ENCODE data around the gene RASGEF1B. TPM values are rescaled to one million over a fixed set of nuclear protein-coding genes. Genes with fewer than 3 reads are reported as not detected.

RASGEF1B gene
- total RNA-seq, 1 donor from 2014 or later: 7.2 TPM

- TF ChIP-seq CTCF (IDR thresholded peaks at IDR 0.05; ENCODE audit: unreplicated experiment): no peak
- Mint-ChIP-seq H3K4me1 (peaks cover 31% of the 10 kb centered on the region), H3K4me3 (no peak overlapping the region), H3K9me3 (no peaks in the 10 kb centered on the region), H3K27me3 (ENCODE audit: low read depth) (no peaks in the 10 kb centered on the region), H3K27ac (no peak overlapping the region), H3K36me3 (no peaks in the 10 kb centered on the region)
- DNase-seq (ENCODE audit: low spot score in 2 of 2, unreplicated experiment in 2 of 2): no peak
Observed at GRCh38 chr4:81512757-81513501, 41.2 kb upstream of the RASGEF1B start.

- H3K9me3 Mint-ChIP-seq: no peaks in the 10 kb centered on the region
- H3K27ac Mint-ChIP-seq: no peak overlapping the region
- no peaks in the 10 kb centered on the region for H3K27me3 Mint-ChIP-seq (ENCODE audit: low read depth)
- peaks cover 32% of the 10 kb centered on the region for H3K4me1 Mint-ChIP-seq
- H3K4me3 Mint-ChIP-seq: no peak overlapping the region
- DNase-seq (ENCODE audit: low spot score in 2 of 2, unreplicated experiment in 2 of 2): no peak
- TF ChIP-seq CTCF (IDR thresholded peaks at IDR 0.05; ENCODE audit: unreplicated experiment): no peak
- H3K36me3 Mint-ChIP-seq: no peaks in the 10 kb centered on the region
Observed at GRCh38 chr4:81512001-81512756, 40.5 kb upstream of the RASGEF1B start.

DNA sequence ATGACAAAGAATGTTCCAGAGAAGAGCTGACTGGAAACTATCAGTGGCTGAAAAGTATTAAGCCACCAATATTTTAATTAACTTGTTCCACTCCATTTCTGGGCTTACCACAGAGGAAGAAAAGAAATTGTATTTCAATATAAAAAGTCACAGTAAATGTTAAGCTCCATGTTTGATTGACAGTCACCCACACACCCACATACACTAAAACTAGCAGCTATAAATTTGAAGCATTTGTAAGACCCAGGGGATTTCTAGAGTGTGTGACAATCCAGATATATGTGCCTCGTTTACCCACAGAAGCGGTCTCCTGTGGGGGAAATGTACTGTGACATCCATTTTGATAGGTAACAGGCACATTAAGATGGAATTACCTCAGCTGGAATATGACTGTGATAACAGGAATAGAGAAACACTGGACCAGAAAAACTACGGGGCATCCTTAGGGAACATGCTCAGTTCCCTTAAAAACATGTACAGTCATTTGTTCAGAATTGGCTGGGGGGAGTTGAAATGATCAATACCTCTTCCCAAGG is 39.0 kb upstream of the RASGEF1B start:
- TF ChIP-seq CTCF (IDR thresholded peaks at IDR 0.05; ENCODE audit: unreplicated experiment): no peak
- Mint-ChIP-seq H3K27me3 (ENCODE audit: low read depth) (no peaks in the 10 kb centered on the region), H3K9me3 (no peaks in the 10 kb centered on the region), H3K27ac (no peak overlapping the region), H3K36me3 (no peaks in the 10 kb centered on the region), H3K4me3 (no peak overlapping the region), H3K4me1 (peaks cover 37% of the 10 kb centered on the region)
- no peak for DNase-seq (ENCODE audit: low spot score in 2 of 2, unreplicated experiment in 2 of 2)

- no peak for DNase-seq (ENCODE audit: low spot score in 2 of 2, unreplicated experiment in 2 of 2)
- no peak overlapping the region for H3K4me3 Mint-ChIP-seq
- no peaks in the 10 kb centered on the region for H3K9me3 Mint-ChIP-seq
- H3K27me3 Mint-ChIP-seq (ENCODE audit: low read depth): no peaks in the 10 kb centered on the region
- no peaks in the 10 kb centered on the region for H3K36me3 Mint-ChIP-seq
- no peak for TF ChIP-seq CTCF (IDR thresholded peaks at IDR 0.05; ENCODE audit: unreplicated experiment)
- no peak overlapping the region for H3K27ac Mint-ChIP-seq
- H3K4me1 Mint-ChIP-seq: peaks cover 38% of the 10 kb centered on the region
Observed at GRCh38 chr4:81509822-81510221, 38.1 kb upstream of the RASGEF1B start.

DNA sequence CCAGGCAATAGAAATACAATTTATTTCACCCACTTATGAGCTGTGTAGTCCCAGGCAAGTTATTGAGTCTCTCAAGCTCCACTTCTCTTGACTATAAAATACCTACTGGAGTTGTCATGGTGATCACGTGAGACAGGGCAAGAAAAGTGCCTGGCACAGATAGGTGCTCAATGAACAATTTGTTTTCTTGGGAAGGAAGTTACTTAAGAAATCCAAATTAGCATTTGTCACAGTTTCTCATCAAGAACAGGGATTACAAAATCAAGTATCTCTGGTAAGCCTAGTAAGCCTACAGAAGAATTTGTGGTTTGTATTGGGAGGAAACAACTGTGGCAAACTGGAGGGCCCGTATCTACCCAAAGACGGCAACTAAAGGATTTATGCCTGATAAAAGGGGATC is 37.5 kb upstream of the RASGEF1B start:
- Mint-ChIP-seq H3K4me1 (peaks cover 38% of the 10 kb centered on the region), H3K9me3 (no peaks in the 10 kb centered on the region), H3K27me3 (ENCODE audit: low read depth) (no peaks in the 10 kb centered on the region), H3K36me3 (no peaks in the 10 kb centered on the region), H3K27ac (no peak overlapping the region), H3K4me3 (no peak overlapping the region)
- DNase-seq (ENCODE audit: low spot score in 2 of 2, unreplicated experiment in 2 of 2): no peak
- no peak for TF ChIP-seq CTCF (IDR thresholded peaks at IDR 0.05; ENCODE audit: unreplicated experiment)
